Measurements from ENCODE around the gene STRIP1.

GRCh38 chr1:110006516-110006915 lies 27.9 kb upstream of the STRIP1 start:
- TF ChIP-seq POLR2A (IDR thresholded peaks at IDR 0.05; ENCODE audit: low read depth, low read length) (no peak), POLR2AphosphoS5 (IDR thresholded peaks at IDR 0.05; ENCODE audit: low read depth, low read length) (no peak), TAF1 (IDR thresholded peaks at IDR 0.05; ENCODE audit: low read depth, low read length) (no peak), SPI1 (IDR thresholded peaks at IDR 0.05; ENCODE audit: low read depth, low read length) (no peak), PAX5 (IDR thresholded peaks at IDR 0.05; ENCODE audit: insufficient read depth, low read length, severe bottlenecking) (no peak)

Measured in GM12891 (cell line).